Stomach (tissue), 9 donors: ENCODE measurements around the gene CA5A. TPM values are rescaled to one million over a fixed set of nuclear protein-coding genes. Genes with fewer than 3 reads are reported as not detected.
A peak's percentile ranks its signal among the peaks of the same experiment; 100 is the strongest.

Source experiments
- DNase-seq, 2 donors: peaks; one replicate each; pipeline versions ENCODE4 v3.0.0 to v3.0.0-alpha.2; 2013 to 2019
- H3K27ac ChIP-seq, 5 donors: fragments of 200-600 bp in 4 of 5; sonication (generic) in 4 of 5; one replicate each; pipeline ENCODE4 v1.5.1; 2013 to 2019; ENCODE audit warnings: mild to moderate bottlenecking in 1 of 5, moderate library complexity in 1 of 5
- H3K27me3 ChIP-seq, 3 donors: fragments of 200-600 bp; sonication (generic); one replicate each; pipeline ENCODE4 v1.5.1; 2017 to 2019; ENCODE audit warnings: mixed run types in 1 of 3
- H3K36me3 ChIP-seq, 4 donors: fragments of 200-600 bp; sonication (generic); 1 replicate in 3 of 4; 2 replicates in 1 of 4; pipeline ENCODE4 v1.5.1; 2016 to 2019
- H3K4me1 ChIP-seq, 4 donors: fragments of 200-600 bp; sonication (generic); one replicate each; pipeline ENCODE4 v1.5.1; 2016 to 2019
- H3K4me3 ChIP-seq, 4 donors: fragments of 200-600 bp; sonication (generic) in 3 of 4; one replicate each; pipeline ENCODE4 v1.5.1; 2016 to 2019; ENCODE audit warnings: mild to moderate bottlenecking in 1 of 4
- H3K9me3 ChIP-seq, 4 donors: fragments of 200-600 bp; sonication (generic); one replicate each; pipeline ENCODE4 v1.5.1; 2016 to 2019
- CTCF ChIP-seq, 7 experiments: fragments of 450-650 bp in 4 of 7; fragments of 200-600 bp in 3 of 7; sonication (generic) in 3 of 7; IDR thresholded peaks; one replicate each; pipeline ENCODE4 v1.5.1; 2016 to 2019; ENCODE audit warnings: antibody characterized with exemption in 7 of 7, control low read depth in 2 of 7, mild to moderate bottlenecking in 1 of 7
- EP300 ChIP-seq: sonication (generic); formaldehyde crosslinking; IDR thresholded peaks from one replicate; pipeline ENCODE4 v1.6.1; 2017; ENCODE audit warnings: antibody characterized with exemption
- POLR2A ChIP-seq, 4 donors: fragments of 450-650 bp; IDR thresholded peaks; one replicate each; pipeline ENCODE4 v1.6.1; 2016; ENCODE audit warnings: antibody characterized with exemption in 4 of 4, control low read depth in 2 of 4, mild to moderate bottlenecking in 1 of 4, moderate library complexity in 1 of 4
- POLR2AphosphoS5 ChIP-seq, 3 donors: sonication (generic); formaldehyde crosslinking; IDR thresholded peaks; one replicate each; pipeline ENCODE4 v1.6.1; 2016; ENCODE audit warnings: antibody characterized with exemption in 3 of 3
- WGBS, 5 donors: extraction: QIAGEN DNeasy Blood & Tissue Kit in 3 of 5; methylation state at CpG; one replicate each; pipeline versions ENCODE4 v1.1.5 to v1.1.7; 2013 to 2018; 5-methylcytosine and 5-hydroxymethylcytosine counted together
- intact Hi-C: fragments of 100-400 bp; cut with DNase I; formaldehyde crosslinking; loops from one replicate; pipeline ENCODE4 v1.15.1; 2023; ENCODE audit warnings: low total_unique reads
- polyA plus RNA-seq, 3 donors: library from polyadenylated mRNA; stranded (reverse); fragments of 200-250 nt; gene quantifications; one replicate each; pipeline ENCODE4 v1.2.3, GENCODE V29; 2013
- total RNA-seq, 5 donors: library from RNA; depleted of rRNA; stranded (reverse); fragments of >200 nt; gene quantifications; one replicate each; pipeline versions ENCODE4 v1.1.0 to v1.2.3, GENCODE V29; 2014 to 2016
- donor health status: healthy with polysubstance abuse.
- donor health status: Bipolar disorder and iron deficiency.
- donor health status: healthy.

The CA5A gene
- total and polyA plus RNA-seq, 8 donors = not detected

DNA sequence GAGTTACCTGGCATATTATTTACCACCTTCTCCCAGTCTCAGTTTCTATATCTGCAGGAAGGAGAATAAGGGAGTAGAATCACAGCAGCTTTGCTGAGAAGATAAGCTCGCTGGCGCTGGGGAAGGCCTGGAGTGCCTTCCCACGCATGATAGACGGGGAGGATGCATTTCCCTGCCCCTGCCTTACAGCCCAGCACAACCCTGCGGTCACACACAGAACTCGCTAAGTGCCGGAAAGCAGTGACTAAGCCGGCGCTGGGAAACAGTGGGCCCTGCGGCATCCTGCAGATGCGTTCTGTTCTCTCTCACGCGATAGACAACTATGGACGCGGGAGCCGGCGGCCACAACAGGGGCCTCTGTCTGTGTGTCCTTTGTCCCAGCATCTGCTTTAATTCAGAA, 4.8 kb downstream of the CA5A start:
- H3K9me3 ChIP-seq = no peaks in the 10 kb centered on the region
- intact Hi-C loops = no loop called here
- H3K4me1 ChIP-seq = no peaks in the 10 kb centered on the region
- H3K36me3 ChIP-seq = no peaks in the 10 kb centered on the region
- H3K27ac ChIP-seq = no peak overlapping the region
- no peak overlapping the region for H3K4me3 ChIP-seq
- TF ChIP-seq EP300 = no peak
- TF ChIP-seq POLR2AphosphoS5 (IDR thresholded peaks at IDR 0.05) = no peak
- no peak for TF ChIP-seq CTCF (IDR thresholded peaks at IDR 0.05)
- no peak for TF ChIP-seq POLR2A (IDR thresholded peaks at IDR 0.05)
- H3K27me3 ChIP-seq = peaks cover 0 to 18% (median 0%) of the 10 kb centered on the region in 3 donors
- no peak for DNase-seq
- WGBS, 5 donors = 78 to 91% (median 86%) methylated on average over 17 of the region's 17 CpGs

DNA sequence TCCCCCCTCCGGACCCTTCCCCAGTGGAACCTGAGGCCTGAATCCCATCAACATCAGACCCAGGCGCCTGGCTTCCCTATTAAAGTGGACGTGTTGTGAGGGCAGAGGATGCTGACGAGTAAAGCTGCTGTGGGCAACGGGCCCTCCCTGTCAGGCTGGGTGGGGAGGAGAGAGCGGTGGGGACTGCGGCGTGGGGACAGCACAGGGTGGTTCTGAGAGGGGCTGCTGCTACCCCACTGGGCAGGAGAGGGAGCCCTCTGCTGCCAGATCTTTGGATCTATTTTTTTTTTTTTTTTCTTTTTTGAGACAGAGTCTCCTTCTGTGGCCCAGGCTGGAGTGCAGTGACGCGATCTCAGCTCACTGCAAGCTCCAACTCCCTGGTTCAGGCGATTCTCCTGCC, 5.9 kb downstream of the CA5A start:
- DNase-seq = peak in 1 of 2 donors; percentile 47
- Histone ChIP-seq H3K4me1 (peaks cover 0 to 4% (median 0%) of the 10 kb centered on the region in 4 donors), H3K4me3 (no peak overlapping the region), H3K27ac (no peak overlapping the region), H3K36me3 (no peaks in the 10 kb centered on the region), H3K27me3 (peaks cover 0 to 26% (median 0%) of the 10 kb centered on the region in 3 donors), H3K9me3 (no peaks in the 10 kb centered on the region)
- WGBS, 5 donors = 48 to 57% (median 53%) methylated on average over 11 of the region's 11 CpGs
- intact Hi-C loops = no loop called here
- TF ChIP-seq CTCF (IDR thresholded peaks at IDR 0.05) (no peak), POLR2A (IDR thresholded peaks at IDR 0.05) (no peak), POLR2AphosphoS5 (IDR thresholded peaks at IDR 0.05) (no peak), EP300 (no peak)

DNA sequence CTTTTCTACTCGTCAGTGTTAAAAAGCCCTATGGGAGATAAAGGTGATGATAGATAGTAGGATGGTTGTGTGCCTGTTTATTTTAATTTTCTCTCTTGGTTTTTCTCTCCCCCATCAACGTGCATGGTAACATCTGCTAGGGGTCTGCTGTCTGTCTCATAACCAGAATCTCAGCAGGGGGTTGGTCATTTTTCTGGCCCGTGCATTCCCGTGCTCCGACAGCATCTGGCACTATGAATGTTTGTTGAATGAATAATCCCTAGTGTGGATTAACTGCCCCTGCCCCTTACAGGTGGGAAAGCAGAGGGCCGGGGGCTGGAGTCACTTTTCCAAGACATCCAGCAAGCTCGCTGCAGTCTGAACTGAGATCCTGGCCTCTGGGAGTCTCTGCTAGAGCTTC, 6.3 kb downstream of the CA5A start:
- no peak for DNase-seq
- H3K4me1 ChIP-seq = peaks cover 0 to 6% (median 0%) of the 10 kb centered on the region in 4 donors
- H3K36me3 ChIP-seq = no peaks in the 10 kb centered on the region
- H3K9me3 ChIP-seq = no peaks in the 10 kb centered on the region
- TF ChIP-seq POLR2A (IDR thresholded peaks at IDR 0.05) = no peak
- no peak for TF ChIP-seq EP300
- TF ChIP-seq CTCF (IDR thresholded peaks at IDR 0.05) = no peak
- no peak for TF ChIP-seq POLR2AphosphoS5 (IDR thresholded peaks at IDR 0.05)
- H3K27ac ChIP-seq = no peak overlapping the region
- WGBS, 5 donors = 50 to 71% (median 68%) methylated on average over 6 to 7 of the region's 7 CpGs
- H3K27me3 ChIP-seq = peaks cover 0 to 30% (median 0%) of the 10 kb centered on the region in 3 donors
- H3K4me3 ChIP-seq = no peak overlapping the region
- intact Hi-C loops = no loop called here

- WGBS, 5 donors = 26 to 40% (median 35%) methylated on average over 4 of the region's 4 CpGs
- Histone ChIP-seq H3K27ac (no peak overlapping the region), H3K4me3 (no peak overlapping the region), H3K9me3 (no peaks in the 10 kb centered on the region), H3K4me1 (peaks cover 0 to 10% (median 3%) of the 10 kb centered on the region in 4 donors), H3K27me3 (peaks cover 0 to 30% (median 0%) of the 10 kb centered on the region in 3 donors), H3K36me3 (no peaks in the 10 kb centered on the region)
- TF ChIP-seq POLR2A (IDR thresholded peaks at IDR 0.05) (no peak), POLR2AphosphoS5 (IDR thresholded peaks at IDR 0.05) (no peak), CTCF (IDR thresholded peaks at IDR 0.05) (no peak), EP300 (no peak)
- intact Hi-C loops = no loop called here
- no peak for DNase-seq
These were observed 9.2 kb downstream of the CA5A start for GRCh38 chr16:87927195-87927562.
